ENCODE measurements around the gene FHDC1. TPM values are rescaled to one million over a fixed set of nuclear protein-coding genes. Genes with fewer than 3 reads are reported as not detected.

FHDC1 gene
- total RNA-seq, 1 donor from 2014 or later = 22.3 TPM

- Mint-ChIP-seq H3K4me1 (ENCODE audit: unreplicated experiment) (peaks cover 68% of the 10 kb centered on the region), H3K4me3 (ENCODE audit: unreplicated experiment) (no peak overlapping the region), H3K36me3 (ENCODE audit: unreplicated experiment) (peaks cover 40% of the 10 kb centered on the region), H3K27me3 (ENCODE audit: unreplicated experiment) (no peaks in the 10 kb centered on the region), H3K9me3 (ENCODE audit: unreplicated experiment) (no peaks in the 10 kb centered on the region), H3K27ac (ENCODE audit: unreplicated experiment) (peak overlapping the region; percentile 16)
- TF ChIP-seq CTCF (IDR thresholded peaks at IDR 0.05) = no peak
- no peak for DNase-seq (ENCODE audit: extremely low spot score, unreplicated experiment)
Observed at GRCh38 chr4:152943672-152944071, 7.5 kb downstream of the FHDC1 start.

- H3K36me3 Mint-ChIP-seq (ENCODE audit: unreplicated experiment) = peaks cover 44% of the 10 kb centered on the region
- no peaks in the 10 kb centered on the region for H3K27me3 Mint-ChIP-seq (ENCODE audit: unreplicated experiment)
- no peaks in the 10 kb centered on the region for H3K9me3 Mint-ChIP-seq (ENCODE audit: unreplicated experiment)
- peaks cover 62% of the 10 kb centered on the region for H3K4me1 Mint-ChIP-seq (ENCODE audit: unreplicated experiment)
- no peak overlapping the region for H3K4me3 Mint-ChIP-seq (ENCODE audit: unreplicated experiment)
- TF ChIP-seq CTCF (IDR thresholded peaks at IDR 0.05) = no peak
- H3K27ac Mint-ChIP-seq (ENCODE audit: unreplicated experiment) = peak overlapping the region; percentile 54
- no peak for DNase-seq (ENCODE audit: extremely low spot score, unreplicated experiment)
Observed at GRCh38 chr4:152944666-152945320, 8.7 kb downstream of the FHDC1 start.

GRCh38 chr4:152945639-152946038 is 9.5 kb downstream of the FHDC1 start:
- H3K9me3 Mint-ChIP-seq (ENCODE audit: unreplicated experiment) = no peaks in the 10 kb centered on the region
- peaks cover 48% of the 10 kb centered on the region for H3K36me3 Mint-ChIP-seq (ENCODE audit: unreplicated experiment)
- no peaks in the 10 kb centered on the region for H3K27me3 Mint-ChIP-seq (ENCODE audit: unreplicated experiment)
- TF ChIP-seq CTCF (IDR thresholded peaks at IDR 0.05) = no peak
- H3K4me3 Mint-ChIP-seq (ENCODE audit: unreplicated experiment) = no peak overlapping the region
- no peak for DNase-seq (ENCODE audit: extremely low spot score, unreplicated experiment)
- peak overlapping the region; percentile 32 for H3K27ac Mint-ChIP-seq (ENCODE audit: unreplicated experiment)
- peaks cover 61% of the 10 kb centered on the region for H3K4me1 Mint-ChIP-seq (ENCODE audit: unreplicated experiment)

GRCh38 chr4:152946446-152946845 is 10.3 kb downstream of the FHDC1 start:
- H3K27ac Mint-ChIP-seq (ENCODE audit: unreplicated experiment) = peak overlapping the region; percentile 84
- no peaks in the 10 kb centered on the region for H3K9me3 Mint-ChIP-seq (ENCODE audit: unreplicated experiment)
- H3K36me3 Mint-ChIP-seq (ENCODE audit: unreplicated experiment) = peaks cover 48% of the 10 kb centered on the region
- H3K4me1 Mint-ChIP-seq (ENCODE audit: unreplicated experiment) = peaks cover 68% of the 10 kb centered on the region
- no peaks in the 10 kb centered on the region for H3K27me3 Mint-ChIP-seq (ENCODE audit: unreplicated experiment)
- no peak for TF ChIP-seq CTCF (IDR thresholded peaks at IDR 0.05)
- H3K4me3 Mint-ChIP-seq (ENCODE audit: unreplicated experiment) = peak overlapping the region; percentile 3
- no peak for DNase-seq (ENCODE audit: extremely low spot score, unreplicated experiment)

- Mint-ChIP-seq H3K36me3 (ENCODE audit: unreplicated experiment) (peaks cover 48% of the 10 kb centered on the region), H3K27me3 (ENCODE audit: unreplicated experiment) (no peaks in the 10 kb centered on the region), H3K27ac (ENCODE audit: unreplicated experiment) (peak overlapping the region; percentile 84), H3K9me3 (ENCODE audit: unreplicated experiment) (no peaks in the 10 kb centered on the region), H3K4me3 (ENCODE audit: unreplicated experiment) (peak overlapping the region; percentile 8), H3K4me1 (ENCODE audit: unreplicated experiment) (peaks cover 76% of the 10 kb centered on the region)
- no peak for DNase-seq (ENCODE audit: extremely low spot score, unreplicated experiment)
- no peak for TF ChIP-seq CTCF (IDR thresholded peaks at IDR 0.05)
Observed at GRCh38 chr4:152947311-152947710, 11.2 kb downstream of the FHDC1 start.

All from osteocyte (in vitro differentiated cells).